Measurements from ENCODE around the gene COX20. TPM values are rescaled to one million over a fixed set of nuclear protein-coding genes. Genes with fewer than 3 reads are reported as not detected.

The COX20 gene
- total and polyA plus RNA-seq, 2 of the 13 experiments (the other 11 are each of a cell fraction or from before 2014, with no cell fraction given), result 34.4 to 95.8 TPM

- TF ChIP-seq UBTF (CRISPR knock-in tag; IDR thresholded peaks at IDR 0.05) (peak; percentile 16; the same call in 1 of the 2 replicates), HDAC2 (CRISPR knock-in tag; IDR thresholded peaks at IDR 0.05) (peak; percentile 30; the same call in 1 of the 2 replicates), RARA (CRISPR knock-in tag; IDR thresholded peaks at IDR 0.05) (peak; percentile 49; the same call in 1 of the 2 replicates), AGO2 (optimal IDR thresholded peaks at IDR 0.05; ENCODE audit: low read depth, low read length) (no peak), MTA3 (CRISPR knock-in tag; IDR thresholded peaks at IDR 0.05) (no peak), ZNF460 (CRISPR knock-in tag; IDR thresholded peaks at IDR 0.05; ENCODE audit: borderline replicate concordance) (peak; percentile 90), NR2F6 (IDR thresholded peaks at IDR 0.05) (no peak), NR2F6 (CRISPR knock-in tag; IDR thresholded peaks at IDR 0.05) (peak; percentile 46; the same call in 1 of the 2 replicates), ZNF33A (CRISPR knock-in tag; IDR thresholded peaks at IDR 0.05; ENCODE audit: borderline replicate concordance) (no peak), CEBPZ (IDR thresholded peaks at IDR 0.05; ENCODE audit: low read length) (no peak), ZNF530 (CRISPR knock-in tag; IDR thresholded peaks at IDR 0.05; ENCODE audit: low read depth) (no peak), ZNF20 (CRISPR knock-in tag; IDR thresholded peaks at IDR 0.05) (no peak), ZNF484 (CRISPR knock-in tag; IDR thresholded peaks at IDR 0.05; ENCODE audit: borderline replicate concordance, low read depth) (no peak), SOX13 (IDR thresholded peaks at IDR 0.05) (no peak), SOX13 (CRISPR knock-in tag; conservative IDR thresholded peaks at IDR 0.05 in 1 of 2, IDR thresholded peaks at IDR 0.05 in 1 of 2) (peak in 1 of 2 experiments; percentile 68; a peak in 2 of 4 replicates), BCL3 (CRISPR knock-in tag; IDR thresholded peaks at IDR 0.05) (no peak), ZNF674 (CRISPR knock-in tag; IDR thresholded peaks at IDR 0.05; ENCODE audit: low read depth) (no peak), ATF2 (CRISPR knock-in tag; IDR thresholded peaks at IDR 0.05) (0 out of 2 replicates have a peak, but pooled peaks have one; percentile 37), ZNF629 (CRISPR knock-in tag; conservative IDR thresholded peaks at IDR 0.05) (0 out of 2 replicates have a peak, but pooled peaks have one; percentile 22), NFE2L1 (CRISPR knock-in tag; IDR thresholded peaks at IDR 0.05; ENCODE audit: borderline replicate concordance) (no peak), ZNF737 (CRISPR knock-in tag; IDR thresholded peaks at IDR 0.05; ENCODE audit: borderline replicate concordance) (no peak), MXD3 (CRISPR knock-in tag; IDR thresholded peaks at IDR 0.05) (no peak)
Observed at GRCh38 chr1:244817415-244817894, 18.0 kb upstream of the COX20 start (continued).

Data from HepG2 (cell line).